Sigmoid colon (tissue), 7 donors: ENCODE measurements around the gene NLGN4X. TPM values are rescaled to one million over a fixed set of nuclear protein-coding genes. Genes with fewer than 3 reads are reported as not detected.

ENCODE experiments used
- DNase-seq: peaks from one replicate; pipeline ENCODE4 v3.0.0-alpha.2; 2019
- H3K27ac ChIP-seq, 4 donors: fragments of 200-600 bp; sonication (generic); one replicate each; pipeline ENCODE4 v1.5.1; 2016 to 2019; ENCODE audit warnings: mild to moderate bottlenecking in 1 of 4
- H3K27me3 ChIP-seq, 3 donors: fragments of 200-600 bp; sonication (generic); one replicate each; pipeline ENCODE4 v1.5.1; 2019; ENCODE audit warnings: mild to moderate bottlenecking in 1 of 3
- H3K36me3 ChIP-seq, 4 donors: fragments of 200-600 bp; sonication (generic); one replicate each; pipeline ENCODE4 v1.5.1; 2016 to 2019
- H3K4me1 ChIP-seq, 4 donors: fragments of 200-600 bp; sonication (generic); one replicate each; pipeline ENCODE4 v1.5.1; 2017 to 2019
- H3K4me3 ChIP-seq, 4 donors: fragments of 200-600 bp; sonication (generic); one replicate each; pipeline ENCODE4 v1.5.1; 2017 to 2019; ENCODE audit warnings: mild to moderate bottlenecking in 2 of 4, moderate library complexity in 1 of 4
- H3K9me3 ChIP-seq, 4 donors: fragments of 200-600 bp in 3 of 4; sonication (generic) in 3 of 4; one replicate each; pipeline versions ENCODE4 v1.5.1 to v1.6.1; 2013 to 2019
- EP300 ChIP-seq, 4 donors: sonication (generic); formaldehyde crosslinking; IDR thresholded peaks; one replicate each; pipeline ENCODE4 v1.6.1; 2017; ENCODE audit warnings: antibody characterized with exemption in 4 of 4
- POLR2A ChIP-seq, 2 donors: fragments of 450-650 bp; IDR thresholded peaks; one replicate each; pipeline ENCODE4 v1.6.1; 2016; ENCODE audit warnings: antibody characterized with exemption in 2 of 2, mild to moderate bottlenecking in 2 of 2, moderate library complexity in 2 of 2
- POLR2AphosphoS5 ChIP-seq, 4 donors: sonication (generic); formaldehyde crosslinking; IDR thresholded peaks; one replicate each; pipeline ENCODE4 v1.6.1; 2017; ENCODE audit warnings: antibody characterized with exemption in 4 of 4
- WGBS, 2 donors: extraction: QIAGEN DNeasy Blood & Tissue Kit; methylation state at CpG; one replicate each; pipeline ENCODE4 v1.1.7; 2013; 5-methylcytosine and 5-hydroxymethylcytosine counted together
- intact Hi-C: fragments of 100-400 bp; cut with DNase I; formaldehyde crosslinking; loops from one replicate; pipeline ENCODE4 v1.15.1; 2023
- polyA plus RNA-seq, 3 donors: library from polyadenylated mRNA; stranded (reverse); fragments of 200-250 nt; gene quantifications; one replicate each; pipeline ENCODE4 v1.2.3, GENCODE V29; 2013
- total RNA-seq, 4 donors: library from RNA; depleted of rRNA; stranded (reverse); fragments of >200 nt; gene quantifications; one replicate each; pipeline ENCODE4 v1.1.0, GENCODE V29; 2016
- TF ChIP-seq, protein P1 (sequence below), 4 experiments: fragments of 450-650 bp in 3 of 4; fragments of 200-600 bp in 1 of 4; IDR thresholded peaks; one replicate each; pipeline ENCODE4 v1.5.1; 2016 to 2019; ENCODE audit warnings: antibody characterized with exemption in 4 of 4, mild to moderate bottlenecking in 3 of 4, moderate library complexity in 2 of 4
- donor health status: healthy with polysubstance abuse.
- donor health status: Bipolar disorder and iron deficiency.
- donor health status: healthy.

The NLGN4X gene
- total and polyA plus RNA-seq, 7 donors: under 0.01 to 6.4 (median 4.0) TPM; not detected in 1

- TF ChIP-seq POLR2AphosphoS5 (IDR thresholded peaks at IDR 0.05): no peak
- TF ChIP-seq EP300 (IDR thresholded peaks at IDR 0.05): no peak
- no peak for TF ChIP-seq POLR2A (IDR thresholded peaks at IDR 0.05)
- TF ChIP-seq, protein P1, sequence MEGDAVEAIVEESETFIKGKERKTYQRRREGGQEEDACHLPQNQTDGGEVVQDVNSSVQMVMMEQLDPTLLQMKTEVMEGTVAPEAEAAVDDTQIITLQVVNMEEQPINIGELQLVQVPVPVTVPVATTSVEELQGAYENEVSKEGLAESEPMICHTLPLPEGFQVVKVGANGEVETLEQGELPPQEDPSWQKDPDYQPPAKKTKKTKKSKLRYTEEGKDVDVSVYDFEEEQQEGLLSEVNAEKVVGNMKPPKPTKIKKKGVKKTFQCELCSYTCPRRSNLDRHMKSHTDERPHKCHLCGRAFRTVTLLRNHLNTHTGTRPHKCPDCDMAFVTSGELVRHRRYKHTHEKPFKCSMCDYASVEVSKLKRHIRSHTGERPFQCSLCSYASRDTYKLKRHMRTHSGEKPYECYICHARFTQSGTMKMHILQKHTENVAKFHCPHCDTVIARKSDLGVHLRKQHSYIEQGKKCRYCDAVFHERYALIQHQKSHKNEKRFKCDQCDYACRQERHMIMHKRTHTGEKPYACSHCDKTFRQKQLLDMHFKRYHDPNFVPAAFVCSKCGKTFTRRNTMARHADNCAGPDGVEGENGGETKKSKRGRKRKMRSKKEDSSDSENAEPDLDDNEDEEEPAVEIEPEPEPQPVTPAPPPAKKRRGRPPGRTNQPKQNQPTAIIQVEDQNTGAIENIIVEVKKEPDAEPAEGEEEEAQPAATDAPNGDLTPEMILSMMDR (IDR thresholded peaks at IDR 0.05): no peak
- no peak overlapping the region for H3K27ac ChIP-seq
- H3K36me3 ChIP-seq: no peaks in the 10 kb centered on the region
- H3K9me3 ChIP-seq: no peaks in the 10 kb centered on the region
- no peaks in the 10 kb centered on the region for H3K27me3 ChIP-seq
- intact Hi-C loops: no loop called here
- H3K4me3 ChIP-seq: no peak overlapping the region
- WGBS, 2 donors: 76 to 79% methylated on average over 8 of the region's 8 CpGs
- no peaks in the 10 kb centered on the region for H3K4me1 ChIP-seq
- no peak for DNase-seq
Observed at GRCh38 chrX:6052111-6052745, 176.4 kb downstream of the NLGN4X start.

DNA sequence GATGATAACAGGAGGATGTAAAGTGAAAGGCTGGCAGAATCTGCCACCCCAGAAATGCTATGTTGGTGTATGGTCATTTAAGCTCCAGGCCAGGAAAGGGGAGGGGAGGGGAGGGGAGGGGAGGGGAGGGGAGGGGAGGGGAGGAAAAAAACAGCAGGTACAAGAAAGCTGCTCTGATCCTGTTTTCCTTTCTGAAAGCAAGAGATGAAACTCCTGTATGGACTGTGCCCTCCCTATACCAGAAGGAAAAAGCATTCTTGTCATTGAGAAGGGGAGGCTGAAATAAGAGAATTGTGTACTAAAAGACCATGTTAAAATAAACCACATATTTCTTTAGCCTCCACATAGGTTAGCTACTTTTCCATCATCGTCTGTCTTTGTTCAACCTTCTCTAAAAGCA, 179.5 kb downstream of the NLGN4X start:
- H3K4me1 ChIP-seq: no peaks in the 10 kb centered on the region
- intact Hi-C loops: no loop called here
- no peaks in the 10 kb centered on the region for H3K27me3 ChIP-seq
- H3K9me3 ChIP-seq: no peaks in the 10 kb centered on the region
- no peak overlapping the region for H3K4me3 ChIP-seq
- WGBS, 2 donors: 70 to 74% methylated on average over 1 of the region's 1 CpG
- no peaks in the 10 kb centered on the region for H3K36me3 ChIP-seq
- DNase-seq: no peak
- TF ChIP-seq POLR2A (IDR thresholded peaks at IDR 0.05): no peak
- TF ChIP-seq EP300 (IDR thresholded peaks at IDR 0.05): no peak
- no peak for TF ChIP-seq POLR2AphosphoS5 (IDR thresholded peaks at IDR 0.05)
- TF ChIP-seq, protein P1 (IDR thresholded peaks at IDR 0.05): no peak
- H3K27ac ChIP-seq: no peak overlapping the region

GRCh38 chrX:6041630-6042029, 187.0 kb downstream of the NLGN4X start:
- DNase-seq: no peak

GRCh38 chrX:6029014-6029413, 199.7 kb downstream of the NLGN4X start:
- 68 to 88% methylated on average over 11 of the region's 11 CpGs for WGBS, 2 donors
- H3K27ac ChIP-seq: no peak overlapping the region
- no peaks in the 10 kb centered on the region for H3K4me1 ChIP-seq
- H3K36me3 ChIP-seq: no peaks in the 10 kb centered on the region
- intact Hi-C loops: loop anchor here (10.0 kb wide), 1 partner anchor 196 kb away; the partner anchor contains the start of gene NLGN4X
- no peak for DNase-seq
- no peak overlapping the region for H3K4me3 ChIP-seq
- TF ChIP-seq, protein P1 (IDR thresholded peaks at IDR 0.05): no peak
- no peak for TF ChIP-seq POLR2A (IDR thresholded peaks at IDR 0.05)
- no peak for TF ChIP-seq EP300 (IDR thresholded peaks at IDR 0.05)
- TF ChIP-seq POLR2AphosphoS5 (IDR thresholded peaks at IDR 0.05): no peak
- H3K9me3 ChIP-seq: no peaks in the 10 kb centered on the region
- no peaks in the 10 kb centered on the region for H3K27me3 ChIP-seq

More at GRCh38 chrX:6041630-6042029, 187.0 kb downstream of the NLGN4X start:
- no peaks in the 10 kb centered on the region for H3K36me3 ChIP-seq
- H3K27ac ChIP-seq: no peak overlapping the region
- WGBS, 2 donors: 63 to 82% methylated on average over 2 of the region's 2 CpGs
- H3K9me3 ChIP-seq: no peaks in the 10 kb centered on the region
- no peaks in the 10 kb centered on the region for H3K4me1 ChIP-seq
- intact Hi-C loops: no loop called here
- H3K27me3 ChIP-seq: no peaks in the 10 kb centered on the region
- H3K4me3 ChIP-seq: no peak overlapping the region
- TF ChIP-seq, protein P1 (IDR thresholded peaks at IDR 0.05): no peak
- no peak for TF ChIP-seq EP300 (IDR thresholded peaks at IDR 0.05)
- no peak for TF ChIP-seq POLR2AphosphoS5 (IDR thresholded peaks at IDR 0.05)
- TF ChIP-seq POLR2A (IDR thresholded peaks at IDR 0.05): no peak
